ENCODE measurements around the gene PXDC1. TPM values are rescaled to one million over a fixed set of nuclear protein-coding genes. Genes with fewer than 3 reads are reported as not detected.

PXDC1 gene
- total RNA-seq, 1 experiment from 2014 or later, result 8.1 TPM

DNA sequence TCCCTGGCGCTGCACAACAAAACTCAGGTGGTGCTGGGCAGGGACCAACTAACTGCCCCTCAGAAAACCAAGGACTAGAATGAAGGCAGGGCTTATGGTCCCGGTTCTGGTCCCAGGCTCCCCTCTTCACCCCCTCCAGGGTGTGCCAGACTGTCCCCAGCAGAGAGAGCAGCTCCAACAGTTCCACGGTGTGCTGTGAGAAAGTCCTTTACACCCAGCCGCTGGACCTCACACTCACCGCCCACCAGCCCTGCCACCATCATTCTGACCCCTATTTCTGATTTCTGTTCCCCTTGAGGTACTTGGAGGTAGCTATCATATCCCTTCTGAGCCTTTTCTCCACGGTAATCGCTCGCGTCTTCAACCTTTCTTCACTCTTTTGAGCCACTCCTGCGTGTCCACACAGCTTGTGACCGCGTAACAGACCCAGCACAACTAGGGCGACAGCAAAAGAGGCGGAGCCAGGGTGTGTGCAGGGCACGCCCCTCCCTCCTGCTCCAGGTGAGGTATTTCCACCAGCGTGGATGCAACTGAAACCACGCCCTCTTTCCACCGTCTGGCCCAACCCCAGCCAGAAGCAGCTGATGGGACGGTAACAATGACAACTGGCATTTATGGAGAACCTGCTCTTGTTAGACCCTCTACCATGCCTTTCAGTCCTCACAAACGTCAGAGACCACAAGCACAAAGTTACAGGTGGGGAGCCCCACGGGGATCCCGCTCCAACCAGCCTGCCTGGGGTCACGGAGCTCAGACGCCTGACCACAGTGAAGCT is 2.3 kb downstream of the PXDC1 start:
- no peak for DNase-seq
- Histone ChIP-seq H3K36me3 (no peaks in the 10 kb centered on the region), H3K27ac (no peak overlapping the region), H3K4me1 (peaks cover 5% of the 10 kb centered on the region), H3K27me3 (no peaks in the 10 kb centered on the region), H3K9me3 (replicated peaks) (no peaks in the 10 kb centered on the region), H3K4me3 (no peak overlapping the region)

DNA sequence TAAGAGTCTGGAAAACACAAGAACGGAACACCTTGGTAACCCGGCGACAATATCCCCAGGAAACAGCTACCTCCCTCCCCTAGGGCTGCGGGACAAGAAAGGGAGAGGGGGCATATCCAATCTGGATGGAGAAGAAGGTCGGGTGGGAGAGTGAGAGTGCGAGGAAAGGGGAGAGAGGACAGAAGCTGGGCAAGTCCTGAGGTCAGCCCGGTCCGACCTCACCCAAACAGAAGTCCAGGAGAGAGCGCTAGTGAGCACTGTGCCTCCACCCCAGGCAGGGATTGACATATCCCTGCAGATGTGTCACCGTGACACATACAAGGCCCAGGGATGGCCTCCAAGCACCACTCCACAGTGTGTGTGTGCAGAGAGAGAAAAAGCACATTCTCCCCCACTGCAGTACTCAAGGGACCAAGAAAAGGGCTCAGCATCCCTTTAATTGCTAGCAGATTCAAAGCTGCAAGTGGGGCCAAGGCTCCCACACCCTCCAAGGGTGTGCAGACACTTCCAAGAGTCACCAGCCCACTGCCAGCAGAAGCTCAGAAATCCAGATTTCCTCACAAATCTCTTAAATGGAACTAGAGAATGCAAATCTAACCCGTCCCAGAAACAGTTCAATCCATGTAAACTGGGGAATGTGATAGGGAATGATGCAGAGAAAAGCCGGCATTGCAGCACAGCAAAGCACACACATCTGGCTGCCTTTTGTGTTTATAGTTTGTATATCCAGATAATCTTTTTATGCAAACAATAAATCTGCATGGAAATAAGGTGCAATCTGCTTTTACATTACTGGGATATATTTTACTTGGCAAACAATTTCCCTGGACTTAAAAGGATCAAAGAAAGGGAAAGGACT is 3.1 kb downstream of the PXDC1 start:
- peak; percentile 45 to 51 for DNase-seq
- H3K4me3 ChIP-seq, result no peak overlapping the region

DNA sequence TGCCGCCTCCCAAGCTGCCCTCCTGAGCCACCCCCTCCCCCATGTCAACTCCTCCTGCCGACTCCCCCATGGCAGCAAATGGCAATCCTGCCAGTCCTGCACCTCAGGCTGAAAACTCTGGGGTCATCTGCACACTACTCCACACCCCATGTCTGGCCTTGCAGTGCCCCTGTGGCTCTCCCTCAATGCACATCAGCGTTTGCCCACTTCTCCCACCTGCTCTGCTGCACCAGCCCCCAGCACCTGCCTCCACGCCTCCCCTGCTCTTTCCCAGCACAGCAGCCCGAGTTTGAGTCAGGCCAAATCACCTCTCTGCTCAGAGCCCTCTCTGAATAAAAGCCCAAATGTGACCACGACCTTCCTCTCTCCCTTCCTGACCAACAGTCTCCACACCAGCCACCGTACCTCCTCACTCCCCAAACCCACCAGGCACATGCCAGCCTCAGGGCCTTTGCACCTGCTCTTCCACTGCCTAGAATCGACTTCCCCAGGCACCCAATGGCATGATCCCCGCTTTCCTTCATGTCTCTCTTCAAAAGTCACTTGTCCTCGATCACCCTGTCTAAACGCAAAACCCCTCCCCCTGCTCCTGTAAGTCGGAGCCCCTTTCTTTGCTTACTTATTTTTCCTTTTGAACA is 4.3 kb downstream of the PXDC1 start:
- DNase-seq, result no peak
- Histone ChIP-seq H3K9me3 (replicated peaks) (no peaks in the 10 kb centered on the region), H3K4me3 (no peak overlapping the region), H3K4me1 (peaks cover 5% of the 10 kb centered on the region), H3K36me3 (no peaks in the 10 kb centered on the region), H3K27ac (no peak overlapping the region), H3K27me3 (no peaks in the 10 kb centered on the region)

More for the DNA sequence above, 3.1 kb downstream of the PXDC1 start:
- no peaks in the 10 kb centered on the region for H3K9me3 ChIP-seq (replicated peaks)
- no peaks in the 10 kb centered on the region for H3K27me3 ChIP-seq
- H3K27ac ChIP-seq, result no peak overlapping the region
- peaks cover 5% of the 10 kb centered on the region for H3K4me1 ChIP-seq
- H3K36me3 ChIP-seq, result no peaks in the 10 kb centered on the region

DNA sequence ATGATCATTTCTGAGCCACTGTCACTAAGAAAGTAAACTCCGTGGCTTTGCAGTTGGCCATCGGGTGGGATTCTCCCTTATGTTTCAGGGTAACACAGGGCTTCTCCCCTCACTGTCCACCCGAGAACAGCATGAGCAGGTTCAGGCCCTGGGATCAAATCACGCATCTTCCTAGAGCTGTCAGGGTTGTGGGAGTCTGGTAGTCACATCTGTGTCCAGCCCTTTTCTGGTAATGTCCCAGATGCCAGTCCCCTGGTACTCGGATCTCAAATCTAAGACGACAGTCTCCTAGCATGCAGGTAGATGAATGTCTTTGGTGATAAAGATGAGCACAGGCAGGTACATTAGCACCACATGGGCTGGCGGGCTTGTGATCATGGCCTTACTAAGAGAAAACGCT is 4.8 kb downstream of the PXDC1 start:
- H3K9me3 ChIP-seq (replicated peaks), result no peaks in the 10 kb centered on the region
- no peak for DNase-seq
- H3K36me3 ChIP-seq, result no peaks in the 10 kb centered on the region
- peaks cover 5% of the 10 kb centered on the region for H3K4me1 ChIP-seq
- H3K27ac ChIP-seq, result no peak overlapping the region
- no peak overlapping the region for H3K4me3 ChIP-seq
- H3K27me3 ChIP-seq, result no peaks in the 10 kb centered on the region

DNA sequence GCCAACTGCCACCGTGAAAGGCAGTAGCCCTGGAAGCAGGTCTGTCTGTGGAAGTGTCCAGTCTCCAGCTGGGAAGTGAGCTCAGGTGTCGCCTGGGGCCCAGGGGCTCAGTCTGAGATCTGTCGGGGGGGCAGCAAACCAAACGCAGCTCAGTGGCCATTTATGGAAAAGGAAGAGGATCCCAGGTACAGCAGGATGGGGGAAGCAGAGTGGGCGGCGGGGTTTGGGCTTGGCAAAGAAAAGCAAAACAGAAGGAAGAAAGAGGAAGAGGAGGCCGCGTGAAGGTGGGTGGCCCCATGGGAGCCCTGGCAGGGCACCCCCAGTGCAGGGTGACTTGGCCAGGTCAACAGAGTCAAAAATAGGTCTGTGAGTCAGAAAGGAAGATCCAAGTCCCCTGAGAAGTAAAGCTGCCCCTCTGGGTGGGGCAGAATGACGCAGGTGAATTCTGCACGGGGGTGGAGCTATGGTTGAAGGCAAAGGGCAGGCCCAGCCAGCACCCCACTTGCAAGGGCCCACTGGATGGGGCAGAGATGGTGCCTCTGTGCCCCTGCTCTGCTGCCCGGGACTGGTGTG is 5.3 kb downstream of the PXDC1 start:
- peaks cover 8% of the 10 kb centered on the region for H3K4me1 ChIP-seq
- H3K27me3 ChIP-seq, result no peaks in the 10 kb centered on the region
- H3K9me3 ChIP-seq (replicated peaks), result no peaks in the 10 kb centered on the region
- no peak overlapping the region for H3K4me3 ChIP-seq
- H3K36me3 ChIP-seq, result no peaks in the 10 kb centered on the region
- no peak for DNase-seq
- H3K27ac ChIP-seq, result no peak overlapping the region

DNA sequence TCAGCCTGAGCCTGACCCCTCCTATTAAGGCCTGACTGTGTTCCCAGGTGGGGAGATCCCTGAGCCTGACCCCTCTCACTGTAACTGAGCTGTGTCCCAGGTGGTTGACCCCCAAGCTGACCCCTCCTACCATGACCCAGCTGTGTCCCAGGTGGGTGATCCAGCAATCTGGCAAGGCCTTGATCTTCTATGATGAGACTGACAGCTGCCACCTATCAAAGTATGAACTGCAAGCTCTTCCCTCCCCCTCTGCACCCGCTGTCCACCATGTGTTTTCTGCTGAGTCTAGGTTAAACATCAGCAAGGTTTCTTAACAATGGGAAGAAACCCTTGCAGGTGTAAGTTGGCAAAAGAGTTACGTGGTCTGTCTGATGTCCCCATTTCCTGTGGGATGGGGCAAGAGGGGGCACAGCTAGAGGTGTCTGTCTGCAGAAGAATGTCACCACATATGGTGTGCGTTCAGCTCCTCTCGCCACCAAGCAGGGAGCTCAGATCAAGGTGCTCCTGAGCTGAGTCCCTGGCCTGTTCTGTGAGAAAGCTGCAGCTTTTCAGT is 5.9 kb downstream of the PXDC1 start:
- no peaks in the 10 kb centered on the region for H3K9me3 ChIP-seq (replicated peaks)
- H3K27me3 ChIP-seq, result no peaks in the 10 kb centered on the region
- H3K36me3 ChIP-seq, result no peaks in the 10 kb centered on the region
- H3K27ac ChIP-seq, result no peak overlapping the region
- peaks cover 10% of the 10 kb centered on the region for H3K4me1 ChIP-seq
- H3K4me3 ChIP-seq, result no peak overlapping the region
- no peak for DNase-seq

DNA sequence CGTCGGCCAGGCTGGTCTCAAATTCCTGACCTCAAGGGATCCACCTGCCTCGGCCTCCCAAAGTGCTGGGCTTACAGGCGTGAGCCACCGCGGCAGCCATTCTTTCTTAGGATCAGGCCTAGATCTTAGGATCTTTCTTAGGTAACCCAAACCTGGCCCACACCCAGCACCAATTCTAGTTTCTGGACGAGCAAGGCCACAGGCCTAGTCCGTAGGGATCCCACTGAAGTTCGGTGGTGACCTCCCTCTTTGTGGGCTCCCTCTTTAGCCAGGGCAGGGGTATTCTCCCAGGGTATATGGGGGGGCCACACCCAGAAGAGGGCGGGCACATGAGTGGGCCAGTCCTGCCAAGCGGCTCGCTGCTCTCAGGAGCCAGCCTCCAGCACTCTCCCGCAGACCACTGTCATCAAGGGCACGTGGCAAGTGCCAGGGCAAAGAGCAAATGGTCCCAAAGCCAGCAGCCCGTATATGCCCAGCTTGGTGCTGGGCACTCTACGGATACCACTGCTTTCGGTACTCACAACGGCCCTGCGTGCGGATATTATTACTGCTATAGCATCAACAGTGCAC is 6.5 kb downstream of the PXDC1 start:
- DNase-seq, result no peak
- peaks cover 9% of the 10 kb centered on the region for H3K4me1 ChIP-seq

DNA sequence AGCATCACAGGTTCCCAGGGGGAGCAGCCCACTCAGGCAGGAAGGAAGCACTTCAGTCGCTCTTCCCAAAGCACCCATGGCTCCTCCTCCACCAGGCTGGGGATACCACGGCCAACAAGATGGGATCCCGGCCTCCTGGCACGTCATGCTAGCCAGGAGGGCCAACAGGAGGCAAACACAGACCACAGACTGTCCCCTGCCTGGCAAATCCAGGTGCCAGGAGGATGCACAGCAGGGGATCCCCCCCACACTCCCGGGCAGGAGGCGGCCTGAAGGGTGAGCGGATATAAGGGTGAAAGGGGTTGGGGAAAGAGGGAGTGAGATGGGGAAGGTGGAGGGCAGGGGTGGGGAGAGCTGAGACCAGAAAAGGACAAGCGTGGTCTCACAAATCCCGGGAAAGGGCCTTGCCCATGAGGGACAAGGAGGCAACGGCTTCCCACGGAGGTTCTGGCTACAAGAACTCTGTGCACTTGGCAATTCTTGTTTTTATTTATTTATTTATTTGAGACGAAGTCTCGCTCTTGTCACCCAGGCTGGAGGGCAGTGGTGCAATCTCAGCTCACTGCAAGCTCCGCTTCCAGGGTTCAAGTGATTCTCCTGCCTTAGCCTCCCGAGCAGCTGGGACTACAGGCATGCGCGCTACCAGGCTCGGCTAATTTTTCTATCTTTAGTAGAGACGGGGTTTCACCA is 7.2 kb downstream of the PXDC1 start:
- Histone ChIP-seq H3K4me1 (peaks cover 6% of the 10 kb centered on the region; the same call in 1 of the 2 replicates), H3K27me3 (no peaks in the 10 kb centered on the region), H3K36me3 (no peaks in the 10 kb centered on the region), H3K27ac (no peak overlapping the region), H3K4me3 (no peak overlapping the region), H3K9me3 (replicated peaks) (no peaks in the 10 kb centered on the region)
- DNase-seq, result no peak

More for the DNA sequence above, 6.5 kb downstream of the PXDC1 start:
- H3K27ac ChIP-seq, result no peak overlapping the region
- H3K9me3 ChIP-seq (replicated peaks), result no peaks in the 10 kb centered on the region
- no peaks in the 10 kb centered on the region for H3K36me3 ChIP-seq
- no peaks in the 10 kb centered on the region for H3K27me3 ChIP-seq
- H3K4me3 ChIP-seq, result no peak overlapping the region

DNA sequence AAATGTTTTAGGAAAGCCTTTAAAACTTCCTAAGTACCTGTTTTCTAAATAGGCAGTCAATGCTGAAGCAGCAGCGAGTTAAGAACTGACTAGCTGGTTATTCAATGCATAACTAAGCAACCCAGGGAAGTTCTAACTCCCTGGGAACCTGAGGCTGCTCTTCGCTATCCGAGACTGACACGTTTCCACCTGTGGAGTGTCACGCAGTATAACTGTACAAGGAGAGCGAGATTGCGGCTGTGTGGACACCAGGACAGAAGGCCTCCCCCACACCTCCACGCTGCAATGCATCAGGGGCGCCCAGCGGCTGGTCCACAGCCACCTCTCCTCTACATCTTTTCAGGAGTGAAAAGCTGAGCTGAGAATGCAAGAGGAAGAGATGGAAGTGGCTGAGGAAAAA is 8.0 kb downstream of the PXDC1 start:
- H3K27me3 ChIP-seq, result no peaks in the 10 kb centered on the region
- no peak overlapping the region for H3K27ac ChIP-seq
- H3K36me3 ChIP-seq, result no peaks in the 10 kb centered on the region
- no peak overlapping the region for H3K4me3 ChIP-seq
- DNase-seq, result no peak
- H3K9me3 ChIP-seq (replicated peaks), result no peaks in the 10 kb centered on the region
- H3K4me1 ChIP-seq, result peaks cover 6% of the 10 kb centered on the region; the same call in 1 of the 2 replicates

DNA sequence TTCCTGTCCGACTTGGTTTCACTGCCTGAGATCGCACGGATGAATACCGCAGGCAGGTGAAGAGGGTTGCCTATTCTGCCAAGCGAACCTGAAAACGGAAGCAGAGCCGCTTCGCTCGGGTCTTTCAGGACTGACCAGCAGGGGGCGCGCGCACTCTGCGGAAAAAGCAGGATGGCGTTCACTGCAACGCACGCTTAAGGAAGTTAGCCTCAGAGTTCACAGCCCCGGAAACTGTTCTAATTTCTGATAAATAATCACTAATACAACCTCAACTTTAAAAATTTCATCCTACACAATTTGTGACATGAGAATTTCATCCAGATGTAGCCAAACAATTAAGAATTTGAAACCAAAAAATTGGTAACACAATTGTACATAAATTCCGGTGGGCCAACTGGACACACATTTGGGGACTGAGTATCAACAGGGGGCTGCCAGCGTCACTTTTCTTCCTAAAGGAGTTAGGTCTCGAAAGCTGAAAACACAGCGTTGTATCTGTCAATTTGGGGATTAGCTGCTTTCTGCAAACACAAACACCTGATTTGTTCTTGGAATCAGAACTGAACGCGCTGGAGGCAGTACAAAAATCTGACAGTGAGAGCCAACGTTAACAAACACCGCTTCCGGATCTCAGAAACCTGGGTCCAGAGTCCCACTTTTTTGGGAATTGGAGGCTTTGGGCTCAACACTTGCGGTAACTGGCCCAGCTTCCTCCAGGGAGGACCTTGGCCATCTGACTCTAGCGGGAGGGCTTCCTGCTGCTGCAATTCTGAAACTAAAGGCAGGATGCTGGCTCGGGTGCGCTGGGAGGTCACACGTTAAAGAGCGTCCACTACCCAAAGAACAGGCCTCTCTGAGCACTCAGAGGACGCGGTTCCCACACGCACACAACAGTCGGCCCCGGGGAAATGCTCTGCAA is 8.8 kb downstream of the PXDC1 start:
- Histone ChIP-seq H3K27ac (no peak overlapping the region), H3K4me1 (peaks cover 6% of the 10 kb centered on the region; the same call in 1 of the 2 replicates), H3K4me3 (no peak overlapping the region), H3K27me3 (no peaks in the 10 kb centered on the region), H3K36me3 (no peaks in the 10 kb centered on the region), H3K9me3 (replicated peaks) (no peaks in the 10 kb centered on the region)
- DNase-seq, result peak; percentile 47 to 74

DNA sequence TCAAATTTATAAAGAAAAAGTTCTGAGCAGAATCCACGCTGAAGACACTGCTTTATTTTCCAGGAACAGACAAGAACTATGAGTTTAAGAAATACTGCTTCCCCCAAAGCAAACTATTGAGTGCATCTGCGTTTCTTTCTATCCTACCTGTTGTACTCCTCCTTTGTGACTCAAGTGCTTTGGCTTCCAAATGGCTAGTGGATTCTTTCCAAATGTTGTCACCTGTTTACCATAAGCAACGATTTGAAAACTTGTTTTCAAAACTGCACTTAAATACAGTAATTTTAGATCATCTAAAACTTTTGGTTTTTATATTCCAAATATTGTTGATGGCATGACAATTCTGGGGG is 9.5 kb downstream of the PXDC1 start:
- peaks cover 6% of the 10 kb centered on the region; the same call in 1 of the 2 replicates for H3K4me1 ChIP-seq
- no peak overlapping the region for H3K4me3 ChIP-seq
- H3K27ac ChIP-seq, result no peak overlapping the region
- no peaks in the 10 kb centered on the region for H3K36me3 ChIP-seq
- no peaks in the 10 kb centered on the region for H3K9me3 ChIP-seq (replicated peaks)
- DNase-seq, result no peak
- H3K27me3 ChIP-seq, result no peaks in the 10 kb centered on the region

DNA sequence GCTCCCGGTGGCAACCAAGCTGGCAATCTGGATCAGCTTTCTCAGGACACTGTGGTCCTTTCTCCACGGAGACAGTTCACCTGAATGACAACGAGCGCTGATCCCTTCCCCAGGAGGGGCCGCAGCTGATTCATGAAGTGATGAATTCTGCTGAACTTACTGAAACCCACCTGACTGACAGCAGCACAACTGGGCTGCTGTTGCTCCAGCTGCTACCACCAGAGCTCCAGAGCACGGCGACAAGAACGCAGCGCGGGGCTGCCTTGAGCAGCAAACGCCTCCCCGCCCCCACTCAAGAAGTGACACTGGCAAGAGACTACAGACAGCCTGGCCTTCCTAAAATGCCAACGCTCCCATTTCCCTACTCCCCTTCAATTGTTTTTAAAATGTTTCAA is 10.0 kb downstream of the PXDC1 start:
- H3K27me3 ChIP-seq, result no peaks in the 10 kb centered on the region
- H3K4me1 ChIP-seq, result peaks cover 6% of the 10 kb centered on the region; the same call in 1 of the 2 replicates
- H3K36me3 ChIP-seq, result no peaks in the 10 kb centered on the region
- DNase-seq, result no peak
- no peaks in the 10 kb centered on the region for H3K9me3 ChIP-seq (replicated peaks)
- H3K4me3 ChIP-seq, result no peak overlapping the region
- H3K27ac ChIP-seq, result no peak overlapping the region

Data from SJCRH30 (cell line).